IPS-18a (cell line): ENCODE measurements around the gene NSF.

Source experiments
- H3K27ac ChIP-seq: one replicate; pipeline ENCODE4 v1.5.1; 2013; ENCODE audit warnings: low read length
- H3K27me3 ChIP-seq: one replicate; pipeline ENCODE4 v1.6.1; 2013; ENCODE audit warnings: mild to moderate bottlenecking, low read length; ENCODE audit not compliant: control insufficient read depth, insufficient read depth
- H3K36me3 ChIP-seq: one replicate; pipeline ENCODE4 v1.6.1; 2013; ENCODE audit warnings: low read depth, low read length; ENCODE audit not compliant: control insufficient read depth
- H3K4me1 ChIP-seq: one replicate; pipeline ENCODE4 v1.6.1; 2013; ENCODE audit warnings: low read depth, low read length; ENCODE audit not compliant: control insufficient read depth
- H3K4me3 ChIP-seq: one replicate; pipeline ENCODE4 v1.5.1; 2013; ENCODE audit warnings: low read length
- H3K9ac ChIP-seq: one replicate; pipeline ENCODE4 v1.6.1; 2013; ENCODE audit warnings: mild to moderate bottlenecking, low read length, moderate library complexity
- H3K9me3 ChIP-seq: one replicate; pipeline ENCODE4 v1.6.1; 2013; ENCODE audit warnings: low read depth, low read length; ENCODE audit not compliant: control insufficient read depth

Gene NSF

DNA sequence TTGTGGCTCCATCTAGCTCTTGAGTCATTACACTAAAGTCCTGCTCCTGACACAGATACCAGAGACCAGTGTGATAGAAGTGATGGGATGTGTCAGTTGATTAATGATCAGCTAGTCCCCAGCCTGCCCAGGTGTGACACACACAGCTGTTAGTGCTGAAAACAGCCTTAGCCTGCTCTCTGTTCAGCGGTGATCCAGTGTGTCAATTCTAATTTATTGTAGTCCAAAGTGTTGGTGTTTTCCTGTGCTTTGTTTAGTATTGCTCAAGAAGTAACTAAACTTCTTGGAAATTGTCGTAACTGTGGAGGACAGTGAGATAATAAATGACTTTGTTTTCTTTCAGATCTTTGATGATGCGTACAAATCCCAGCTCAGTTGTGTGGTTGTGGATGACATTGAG is 135.7 kb downstream of the NSF start:
- Histone ChIP-seq H3K36me3 (no peaks in the 10 kb centered on the region), H3K4me3 (no peak overlapping the region), H3K27me3 (no peaks in the 10 kb centered on the region), H3K27ac (no peak overlapping the region), H3K4me1 (peaks cover 4% of the 10 kb centered on the region), H3K9me3 (no peaks in the 10 kb centered on the region), H3K9ac (no peak overlapping the region)

DNA sequence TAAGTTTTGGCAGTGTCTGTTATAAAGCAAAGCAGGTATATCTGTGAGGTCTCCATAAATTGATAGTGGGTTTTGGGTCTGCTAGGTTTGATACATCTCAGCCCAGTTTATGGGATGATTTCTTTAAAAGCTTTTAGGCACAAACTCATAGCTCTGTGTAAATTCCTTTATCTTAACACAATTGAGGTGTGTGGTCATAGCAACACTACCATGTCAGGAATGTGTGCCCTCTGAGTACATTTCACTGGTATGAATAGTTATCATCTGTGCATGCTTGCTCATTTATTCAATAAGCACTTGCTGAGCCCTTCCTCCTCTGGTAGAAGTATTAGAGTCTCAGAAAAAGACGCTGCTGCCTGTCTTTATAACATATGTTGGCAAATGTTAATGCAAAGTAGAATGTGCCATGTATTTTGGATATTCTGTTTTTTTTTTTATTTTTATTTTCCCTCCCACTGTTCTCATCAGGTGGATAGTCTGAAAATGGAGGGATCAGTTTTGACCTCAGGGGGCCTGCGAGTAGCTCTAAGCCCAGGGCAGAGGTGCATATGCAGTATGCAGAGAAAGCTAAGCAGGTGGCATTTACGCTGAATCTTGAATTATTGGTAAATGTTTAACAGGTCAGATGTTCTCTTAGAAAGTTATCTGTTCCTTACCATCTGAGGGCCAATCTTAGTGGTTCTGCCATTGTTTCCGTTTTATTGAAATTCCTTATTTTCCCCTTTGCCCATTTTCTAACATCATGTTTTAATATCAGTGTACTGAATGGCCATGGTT is 137.3 kb downstream of the NSF start:
- H3K9ac ChIP-seq: no peak overlapping the region
- no peaks in the 10 kb centered on the region for H3K27me3 ChIP-seq
- H3K27ac ChIP-seq: peak overlapping the region; percentile 19
- no peaks in the 10 kb centered on the region for H3K9me3 ChIP-seq
- peaks cover 18% of the 10 kb centered on the region for H3K4me1 ChIP-seq
- H3K4me3 ChIP-seq: no peak overlapping the region
- H3K36me3 ChIP-seq: no peaks in the 10 kb centered on the region

DNA sequence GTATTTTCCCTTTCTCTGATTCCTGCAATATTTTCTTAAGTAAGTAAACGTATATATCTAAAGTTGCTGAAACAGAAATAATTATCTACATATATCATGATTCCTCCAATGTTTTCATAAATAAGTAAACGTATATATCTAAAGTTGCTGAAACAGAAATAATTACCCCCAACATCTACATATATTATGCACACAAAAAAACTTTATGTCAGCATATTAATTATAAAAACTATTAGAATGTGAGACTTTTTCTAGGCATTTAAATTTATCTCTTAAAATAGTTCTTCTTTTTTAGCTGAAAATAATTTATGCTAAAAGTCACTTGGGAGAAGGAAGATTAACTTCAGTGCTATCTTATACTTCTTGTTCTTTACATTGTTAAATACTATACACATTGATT is 139.6 kb downstream of the NSF start:
- H3K9me3 ChIP-seq: no peaks in the 10 kb centered on the region
- no peak overlapping the region for H3K27ac ChIP-seq
- H3K4me3 ChIP-seq: no peak overlapping the region
- H3K36me3 ChIP-seq: no peaks in the 10 kb centered on the region
- no peak overlapping the region for H3K9ac ChIP-seq
- H3K4me1 ChIP-seq: peaks cover 29% of the 10 kb centered on the region
- H3K27me3 ChIP-seq: no peaks in the 10 kb centered on the region

DNA sequence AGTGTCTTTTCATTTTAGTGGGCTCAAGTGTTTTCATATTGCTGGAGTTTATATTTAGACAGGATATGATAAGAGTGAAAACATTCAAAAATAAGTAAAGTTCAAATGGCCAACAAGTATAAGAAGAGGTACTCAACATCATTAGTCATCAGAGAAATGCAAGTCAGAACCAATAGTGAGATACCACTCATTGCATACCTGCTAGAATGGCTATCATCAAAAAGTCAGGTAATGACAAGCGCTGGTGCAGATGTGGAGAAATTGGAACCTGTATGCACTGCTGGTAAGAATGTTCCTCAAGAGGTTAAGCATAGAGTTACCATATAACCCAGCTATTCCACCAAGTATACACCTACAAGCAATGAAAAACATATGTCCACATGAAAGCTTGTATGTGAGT is 140.2 kb downstream of the NSF start:
- H3K27me3 ChIP-seq: no peaks in the 10 kb centered on the region
- H3K9me3 ChIP-seq: no peaks in the 10 kb centered on the region
- peaks cover 29% of the 10 kb centered on the region for H3K4me1 ChIP-seq
- no peaks in the 10 kb centered on the region for H3K36me3 ChIP-seq
- H3K27ac ChIP-seq: no peak overlapping the region
- no peak overlapping the region for H3K9ac ChIP-seq
- H3K4me3 ChIP-seq: no peak overlapping the region

DNA sequence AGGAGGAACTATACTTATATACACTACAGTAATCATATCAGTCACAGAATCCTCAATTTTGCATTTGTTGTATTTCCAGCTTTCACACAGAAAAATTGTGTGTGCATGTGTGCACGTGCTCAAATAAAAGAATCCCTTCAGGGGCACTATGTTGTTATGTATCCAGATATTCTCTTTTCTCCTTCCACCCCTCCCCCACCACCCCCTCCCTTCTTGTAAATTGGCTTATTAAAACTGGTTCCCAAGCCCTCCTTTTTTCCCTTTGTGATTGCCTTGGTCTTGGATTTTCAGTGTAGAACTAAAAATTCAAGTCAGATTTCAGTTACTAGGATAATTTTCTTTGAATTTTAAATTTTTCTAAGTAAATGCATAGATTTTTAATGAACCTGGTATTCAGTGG is 141.7 kb downstream of the NSF start:
- Histone ChIP-seq H3K27me3 (no peaks in the 10 kb centered on the region), H3K9ac (peak overlapping the region; percentile 22), H3K27ac (no peak overlapping the region), H3K4me3 (peak overlapping the region; percentile 41), H3K36me3 (no peaks in the 10 kb centered on the region), H3K9me3 (no peaks in the 10 kb centered on the region), H3K4me1 (peaks cover 29% of the 10 kb centered on the region)

DNA sequence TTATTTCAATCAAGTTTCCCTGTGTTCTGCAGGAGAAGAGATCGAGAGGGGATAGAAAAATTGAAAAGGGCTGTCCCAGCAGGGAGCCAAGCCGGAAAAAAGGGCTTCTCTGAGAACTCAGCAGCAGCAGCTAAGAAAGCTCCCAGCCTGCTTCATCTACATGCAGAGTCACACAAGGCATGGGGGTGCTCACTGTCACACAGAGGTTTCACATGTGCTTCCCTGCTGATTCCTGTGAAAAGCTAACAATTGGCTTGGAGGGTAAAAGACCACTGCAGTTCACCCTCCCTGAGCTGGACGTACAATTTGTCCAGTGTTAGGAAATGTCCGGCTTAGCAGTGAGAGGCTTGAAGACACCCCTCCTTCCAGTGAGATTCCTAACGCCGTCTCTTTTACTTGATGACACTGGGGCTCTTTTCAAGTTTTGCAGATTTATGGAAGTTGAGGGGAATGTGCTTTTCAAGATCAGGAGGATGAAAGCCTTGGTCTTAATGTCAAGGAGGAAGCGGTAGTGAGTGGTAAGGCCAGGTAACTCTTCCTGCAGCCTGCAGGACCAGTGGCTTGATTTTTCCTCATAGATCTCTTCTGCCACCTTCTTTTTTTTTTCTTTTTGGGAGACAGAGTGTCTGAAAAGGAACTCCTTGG is 142.4 kb downstream of the NSF start:
- Histone ChIP-seq H3K27me3 (no peaks in the 10 kb centered on the region), H3K27ac (peak overlapping the region; percentile 48), H3K9me3 (no peaks in the 10 kb centered on the region), H3K4me3 (peak overlapping the region; percentile 41), H3K9ac (peak overlapping the region; percentile 22), H3K4me1 (peaks cover 28% of the 10 kb centered on the region), H3K36me3 (no peaks in the 10 kb centered on the region)

DNA sequence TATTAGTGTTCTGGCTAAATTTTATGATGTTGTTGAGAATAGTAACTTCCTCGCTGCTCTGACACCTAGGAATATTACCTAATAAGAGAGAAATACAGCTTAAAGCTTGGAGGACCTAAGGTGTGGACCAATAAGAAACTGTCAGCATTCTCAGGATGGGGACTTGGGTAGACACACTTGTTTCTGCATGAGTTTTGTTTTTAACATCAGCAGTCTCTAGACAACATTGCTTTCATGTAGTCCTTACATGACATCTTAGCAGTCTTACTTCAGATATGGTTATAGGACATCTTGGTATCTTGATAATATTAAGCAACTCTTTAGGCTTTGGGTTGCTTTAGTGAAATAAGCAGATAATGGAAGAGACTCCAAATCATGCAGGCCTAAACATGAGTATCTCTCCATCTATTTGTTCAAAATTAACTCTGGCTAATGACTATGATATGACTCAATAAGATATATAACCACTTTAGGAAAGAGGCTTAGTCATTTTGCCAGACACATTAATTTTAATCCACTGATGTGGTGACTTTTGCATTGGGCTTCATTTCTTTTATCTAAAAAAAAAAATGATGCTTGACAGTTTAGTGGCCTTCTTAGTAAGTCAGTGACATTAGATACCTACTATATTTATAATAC is 143.5 kb downstream of the NSF start:
- H3K36me3 ChIP-seq: no peaks in the 10 kb centered on the region
- no peaks in the 10 kb centered on the region for H3K27me3 ChIP-seq
- H3K9me3 ChIP-seq: no peaks in the 10 kb centered on the region
- H3K4me1 ChIP-seq: peaks cover 25% of the 10 kb centered on the region
- H3K9ac ChIP-seq: no peak overlapping the region
- no peak overlapping the region for H3K27ac ChIP-seq
- no peak overlapping the region for H3K4me3 ChIP-seq

DNA sequence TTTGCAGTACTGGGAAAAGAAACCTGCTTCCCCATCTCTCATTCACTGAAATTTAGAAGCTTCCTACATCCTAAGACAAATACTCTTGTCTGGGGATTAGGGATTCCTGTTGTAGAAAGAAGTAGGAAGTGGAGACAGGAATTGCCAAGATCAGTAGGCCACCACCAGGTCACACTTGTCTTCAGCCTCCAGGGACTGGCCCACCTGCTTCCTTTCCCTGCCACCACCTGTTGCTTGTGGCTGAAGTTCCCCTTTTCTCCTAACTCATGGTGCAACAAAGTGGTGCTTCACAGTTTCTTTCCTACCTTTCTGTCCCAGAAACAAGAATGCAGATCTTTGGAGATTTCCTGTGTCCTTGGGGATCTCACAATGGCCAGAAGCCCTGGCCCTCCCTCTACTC is 145.6 kb downstream of the NSF start:
- Histone ChIP-seq H3K9ac (no peak overlapping the region), H3K27me3 (no peaks in the 10 kb centered on the region), H3K4me3 (no peak overlapping the region), H3K27ac (no peak overlapping the region), H3K9me3 (no peaks in the 10 kb centered on the region), H3K36me3 (no peaks in the 10 kb centered on the region), H3K4me1 (peaks cover 25% of the 10 kb centered on the region)

DNA sequence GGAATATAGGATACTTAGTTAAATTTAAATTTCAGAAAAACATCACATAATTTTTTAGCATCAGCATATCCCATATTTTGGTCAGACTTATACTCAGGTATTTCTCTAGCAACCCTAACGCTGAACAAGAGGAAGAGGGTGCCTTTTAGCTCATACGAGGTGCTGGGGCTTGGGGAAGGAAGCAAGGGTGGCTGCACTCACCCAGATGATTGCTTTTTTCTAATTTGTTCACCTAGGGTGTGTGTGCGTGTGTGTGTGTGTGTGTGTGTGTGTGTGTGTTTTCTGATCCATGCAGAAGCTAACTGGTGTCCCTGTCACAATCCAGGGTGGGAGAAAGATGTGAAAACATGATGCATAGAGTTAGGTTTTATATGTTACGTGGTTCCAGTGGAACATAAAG is 146.9 kb downstream of the NSF start:
- Histone ChIP-seq H3K27me3 (no peaks in the 10 kb centered on the region), H3K9ac (no peak overlapping the region), H3K9me3 (no peaks in the 10 kb centered on the region), H3K36me3 (no peaks in the 10 kb centered on the region), H3K27ac (no peak overlapping the region), H3K4me1 (peaks cover 15% of the 10 kb centered on the region), H3K4me3 (no peak overlapping the region)

DNA sequence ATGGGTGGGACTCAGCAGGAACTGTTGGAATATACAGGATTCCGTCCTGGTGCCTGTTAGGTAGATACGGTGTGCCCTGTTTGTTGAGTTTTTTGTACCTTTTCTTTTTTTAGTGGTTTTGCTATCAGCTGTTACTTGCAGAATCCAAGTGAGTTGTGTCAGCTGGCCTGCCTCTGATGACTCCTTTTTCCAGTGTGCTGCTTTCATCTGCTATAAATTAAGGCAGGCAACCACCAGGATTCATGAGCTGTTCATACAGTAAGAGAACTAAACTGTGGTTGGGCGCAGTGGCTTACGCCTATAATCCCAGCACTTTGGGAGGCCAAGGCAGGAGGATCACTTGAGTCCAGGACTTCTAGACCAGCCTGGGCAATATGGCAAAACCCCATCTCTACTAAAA is 148.1 kb downstream of the NSF start:
- Histone ChIP-seq H3K27me3 (no peaks in the 10 kb centered on the region), H3K4me3 (no peak overlapping the region), H3K9me3 (no peaks in the 10 kb centered on the region), H3K36me3 (no peaks in the 10 kb centered on the region), H3K27ac (no peak overlapping the region), H3K4me1 (peaks cover 4% of the 10 kb centered on the region), H3K9ac (no peak overlapping the region)

DNA sequence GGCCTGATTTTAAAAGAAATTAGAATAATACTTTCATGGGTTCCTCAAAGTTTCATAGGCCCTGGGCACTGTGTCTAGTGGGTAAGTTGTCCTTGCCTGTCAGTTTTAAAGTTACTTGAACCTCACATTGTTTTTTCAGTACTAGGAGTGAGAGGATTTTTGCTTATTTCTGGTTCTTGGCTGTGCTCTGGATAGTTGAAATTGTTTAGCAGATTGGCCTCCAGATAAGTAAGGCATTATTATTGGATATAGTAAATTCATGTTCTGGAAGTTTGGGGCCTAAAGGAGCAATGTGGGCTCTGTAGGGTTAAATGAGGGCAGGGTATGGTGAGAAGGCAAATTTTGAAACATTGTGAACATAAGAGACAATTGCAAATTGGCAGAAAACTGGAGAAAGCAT is 149.5 kb downstream of the NSF start:
- Histone ChIP-seq H3K9ac (no peak overlapping the region), H3K4me3 (no peak overlapping the region), H3K4me1 (no peaks in the 10 kb centered on the region), H3K9me3 (no peaks in the 10 kb centered on the region), H3K36me3 (no peaks in the 10 kb centered on the region), H3K27ac (no peak overlapping the region), H3K27me3 (no peaks in the 10 kb centered on the region)
